Measurements from ENCODE around the gene SLC22A4. TPM values are rescaled to one million over a fixed set of nuclear protein-coding genes. Genes with fewer than 3 reads are reported as not detected.

Gene SLC22A4
- total RNA-seq, 3 donors from 2014 or later = 1.3 to 4.5 (median 2.3) TPM

- H3K4me1 ChIP-seq = no peaks in the 10 kb centered on the region
- TF ChIP-seq POLR2A (IDR thresholded peaks at IDR 0.05) (no peak), POLR2AphosphoS5 (IDR thresholded peaks at IDR 0.05) (no peak), CTCF (IDR thresholded peaks at IDR 0.05) (peak in 2 of 3 donors; percentile 24 to 26)
- DNase-seq (ENCODE audit: low spot score in 2 of 2) = peak; percentile 77 to 81
- H3K36me3 ChIP-seq = no peaks in the 10 kb centered on the region
- H3K4me3 ChIP-seq = peak overlapping the region; percentile 53 to 82 (median 74)
- H3K27me3 ChIP-seq = no peaks in the 10 kb centered on the region
- H3K9me3 ChIP-seq = no peaks in the 10 kb centered on the region
- H3K27ac ChIP-seq = peak overlapping the region; percentile 95 to 100
- intact Hi-C loops (cut with DNase I; ENCODE audit: low total_unique reads) = no loop called here
Measured at GRCh38 chr5:132293066-132293991, 865 bp upstream of the SLC22A4 start.

DNA sequence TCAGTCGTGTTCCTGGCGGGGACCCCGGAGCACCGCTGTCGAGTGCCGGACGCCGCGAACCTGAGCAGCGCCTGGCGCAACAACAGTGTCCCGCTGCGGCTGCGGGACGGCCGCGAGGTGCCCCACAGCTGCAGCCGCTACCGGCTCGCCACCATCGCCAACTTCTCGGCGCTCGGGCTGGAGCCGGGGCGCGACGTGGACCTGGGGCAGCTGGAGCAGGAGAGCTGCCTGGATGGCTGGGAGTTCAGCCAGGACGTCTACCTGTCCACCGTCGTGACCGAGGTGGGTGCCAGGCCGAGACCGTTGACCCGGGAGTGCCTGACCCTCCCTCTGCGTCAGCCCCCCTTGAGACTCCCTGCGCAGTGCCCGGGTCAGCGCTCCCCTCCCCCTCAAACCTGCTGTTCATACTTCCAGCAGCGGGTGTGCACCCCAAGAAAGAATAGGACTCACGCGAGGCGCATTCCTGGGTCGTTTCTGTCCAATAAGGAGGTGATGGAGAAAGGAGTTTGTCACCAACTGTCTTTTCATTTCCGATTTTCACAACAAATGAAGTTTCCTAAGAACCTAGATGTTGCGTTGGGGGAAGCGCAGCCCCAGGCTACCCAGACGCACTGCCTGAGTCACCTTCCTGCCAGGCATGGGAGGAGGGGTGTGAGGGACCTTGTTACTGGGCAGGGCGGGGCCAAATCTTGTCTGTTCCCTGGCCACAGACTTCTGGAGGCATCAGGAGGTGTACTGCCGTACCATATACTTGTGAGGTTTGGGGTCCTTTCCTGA, 722 bp downstream of the SLC22A4 start:
- peak overlapping the region; percentile 95 to 100 for H3K27ac ChIP-seq
- H3K4me1 ChIP-seq = no peaks in the 10 kb centered on the region
- DNase-seq (ENCODE audit: low spot score in 2 of 2) = peak; percentile 61 to 69
- intact Hi-C loops (cut with DNase I; ENCODE audit: low total_unique reads) = loop anchor here (1.0 kb wide), 1 partner anchor 20 kb away; no protein-coding TSS in a partner anchor
- no peaks in the 10 kb centered on the region for H3K36me3 ChIP-seq
- H3K4me3 ChIP-seq = peak overlapping the region; percentile 53 to 82 (median 74)
- no peaks in the 10 kb centered on the region for H3K27me3 ChIP-seq
- no peaks in the 10 kb centered on the region for H3K9me3 ChIP-seq
- TF ChIP-seq POLR2A (IDR thresholded peaks at IDR 0.05) = no peak
- TF ChIP-seq POLR2AphosphoS5 (IDR thresholded peaks at IDR 0.05) = peak in 1 of 3 donors; percentile 72

- intact Hi-C loops (cut with DNase I; ENCODE audit: low total_unique reads) = no loop called here
- H3K36me3 ChIP-seq = no peaks in the 10 kb centered on the region
- no peaks in the 10 kb centered on the region for H3K9me3 ChIP-seq
Measured at GRCh38 chr5:132295505-132296411, 1.6 kb downstream of the SLC22A4 start.

DNA sequence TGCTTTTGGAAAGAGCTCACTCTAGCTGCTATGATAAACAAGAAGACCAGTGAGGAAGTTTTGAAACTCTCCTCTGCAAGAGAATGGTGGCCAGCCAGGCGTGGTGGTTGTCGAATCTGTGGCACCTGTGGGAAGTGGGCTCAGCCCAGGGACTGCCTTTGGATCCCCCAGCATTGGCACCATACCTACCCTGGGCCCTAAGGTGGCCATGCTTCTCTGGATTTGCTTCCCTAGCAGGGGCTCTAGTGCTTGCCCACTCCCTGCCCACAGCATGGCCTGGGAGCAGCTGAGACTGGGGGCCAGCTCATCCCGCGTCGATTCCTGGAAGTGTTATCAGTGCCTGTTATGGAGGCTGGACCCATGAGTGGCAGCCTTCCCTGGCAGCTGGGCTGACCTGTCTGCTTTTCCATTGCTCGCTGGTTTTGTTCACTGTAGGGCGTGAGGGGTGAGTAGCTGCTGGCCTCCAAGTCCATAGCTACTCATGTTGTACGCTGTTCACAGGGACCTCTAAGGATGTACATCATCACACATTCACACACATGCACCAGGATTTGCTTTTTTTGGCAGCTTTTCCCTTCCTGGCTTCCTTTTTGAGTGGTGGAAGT, 2.3 kb downstream of the SLC22A4 start:
- Histone ChIP-seq H3K27me3 (no peaks in the 10 kb centered on the region), H3K4me1 (peaks cover 0 to under 1% of the 10 kb centered on the region in 2 donors), H3K9me3 (no peaks in the 10 kb centered on the region), H3K4me3 (no peak overlapping the region), H3K36me3 (no peaks in the 10 kb centered on the region), H3K27ac (peak overlapping the region in 1 of 2 donors; percentile 100)
- intact Hi-C loops (cut with DNase I; ENCODE audit: low total_unique reads) = no loop called here
- TF ChIP-seq CTCF (IDR thresholded peaks at IDR 0.05) (no peak), POLR2A (IDR thresholded peaks at IDR 0.05) (no peak), POLR2AphosphoS5 (IDR thresholded peaks at IDR 0.05) (no peak)
- no peak for DNase-seq (ENCODE audit: low spot score in 2 of 2)

More at GRCh38 chr5:132295505-132296411, 1.6 kb downstream of the SLC22A4 start:
- no peak for DNase-seq (ENCODE audit: low spot score in 2 of 2)
- peak overlapping the region in 1 of 2 donors; percentile 100 for H3K27ac ChIP-seq
- H3K4me3 ChIP-seq = peak overlapping the region; percentile 12 to 82 (median 74)
- no peak for TF ChIP-seq POLR2AphosphoS5 (IDR thresholded peaks at IDR 0.05)
- no peak for TF ChIP-seq POLR2A (IDR thresholded peaks at IDR 0.05)
- no peak for TF ChIP-seq CTCF (IDR thresholded peaks at IDR 0.05)
- no peaks in the 10 kb centered on the region for H3K4me1 ChIP-seq
- no peaks in the 10 kb centered on the region for H3K27me3 ChIP-seq
